Transverse colon (tissue), 4 donors: Measurements from ENCODE around the gene PSAP. TPM values are rescaled to one million over a fixed set of nuclear protein-coding genes. Genes with fewer than 3 reads are reported as not detected.

Experiments
- DNase-seq: peaks from one replicate; pipeline ENCODE4 v3.0.0-alpha.2; 2019
- H3K27ac ChIP-seq, 4 donors: fragments of 200-600 bp; sonication (generic); 2 replicates each; pipeline ENCODE4 v1.5.1; 2016 to 2018; ENCODE audit warnings: inconsistent platforms in 4 of 4
- H3K27me3 ChIP-seq: fragments of 200-600 bp; sonication (generic); 2 replicates; pipeline ENCODE4 v1.5.1; 2017; ENCODE audit warnings: inconsistent platforms
- H3K36me3 ChIP-seq, 4 donors: fragments of 200-600 bp; sonication (generic); 2 replicates each; pipeline ENCODE4 v1.5.1; 2017 to 2019; ENCODE audit warnings: inconsistent platforms in 4 of 4
- H3K4me1 ChIP-seq, 4 donors: fragments of 200-600 bp; sonication (generic); 2 replicates each; pipeline ENCODE4 v1.5.1; 2017 to 2020; ENCODE audit warnings: inconsistent platforms in 4 of 4
- H3K4me3 ChIP-seq, 4 donors: fragments of 200-600 bp; sonication (generic); 1 replicate in 1 of 4; 2 replicates in 3 of 4; pipeline versions ENCODE4 v1.5.1 to v1.6.1; 2017 to 2019; ENCODE audit warnings: inconsistent platforms in 4 of 4
- H3K9me3 ChIP-seq, 2 donors: fragments of 200-600 bp; sonication (generic); 2 replicates each; pipeline ENCODE4 v1.5.1; 2017 to 2019; ENCODE audit warnings: inconsistent platforms in 2 of 2
- CTCF ChIP-seq, 5 experiments: fragments of 200-600 bp in 3 of 5; fragments of 450-650 bp in 2 of 5; sonication (generic) in 3 of 5; IDR thresholded peaks; 1 replicate in 2 of 5; 2 replicates in 3 of 5; pipeline ENCODE4 v1.5.1; 2016 to 2017; ENCODE audit warnings: antibody characterized with exemption in 5 of 5, inconsistent platforms in 3 of 5, mild to moderate bottlenecking in 2 of 5, moderate library complexity in 1 of 5
- EP300 ChIP-seq: sonication (generic); formaldehyde crosslinking; IDR thresholded peaks from one replicate; pipeline ENCODE4 v1.6.1; 2017; ENCODE audit warnings: antibody characterized with exemption, low read depth
- POLR2A ChIP-seq: fragments of 450-650 bp; IDR thresholded peaks from one replicate; pipeline ENCODE4 v1.6.1; 2016; ENCODE audit warnings: antibody characterized with exemption, mild to moderate bottlenecking, moderate library complexity
- POLR2AphosphoS5 ChIP-seq, 3 donors: sonication (generic); formaldehyde crosslinking; IDR thresholded peaks; one replicate each; pipeline ENCODE4 v1.6.1; 2016; ENCODE audit warnings: antibody characterized with exemption in 3 of 3
- WGBS, 2 donors: methylation state at CpG; one replicate each; pipeline ENCODE4 v1.1.5; 2018; ENCODE audit warnings: low coverage in 1 of 2; 5-methylcytosine and 5-hydroxymethylcytosine counted together
- in situ Hi-C, 4 donors: fragments of 200-750 bp; cut with MboI; loops; one replicate each; pipeline versions ENCODE4 v1.15.0 to v1.15.1; 2017; ENCODE audit warnings: low sequenced_read_pairs in 3 of 4, low pct_ligation_motif_present in 1 of 4, low pct_unique_long_range_greater_than_20kb in 1 of 4
- intact Hi-C: fragments of 100-400 bp; cut with DNase I; formaldehyde crosslinking; loops from one replicate; pipeline ENCODE4 v1.15.1; 2023; ENCODE audit warnings: low total_unique reads
- total RNA-seq, 4 donors: library from RNA; depleted of rRNA; stranded (reverse); fragments of >200 nt; gene quantifications; one replicate each; pipeline ENCODE4 v1.1.0, GENCODE V29; 2016

PSAP gene
- total RNA-seq, 4 donors from 2014 or later = 383 to 667 (median 478) TPM

GRCh38 chr10:71828702-71829101, 22.3 kb downstream of the PSAP start:
- TF ChIP-seq EP300 (no peak), POLR2AphosphoS5 (IDR thresholded peaks at IDR 0.05) (no peak), POLR2A (no peak), CTCF (IDR thresholded peaks at IDR 0.05) (no peak)
- DNase-seq = no peak

GRCh38 chr10:71827852-71828251, 23.2 kb downstream of the PSAP start:
- H3K27ac ChIP-seq = no peak overlapping the region
- intact Hi-C loops = loop anchor here (5.0 kb wide), 1 partner anchor 1064 kb away; the partner anchor contains the start of gene OIT3
- DNase-seq = no peak
- 76 to 100% methylated on average over 1 to 6 of the region's 6 CpGs for WGBS, 2 donors
- no peaks in the 10 kb centered on the region for H3K27me3 ChIP-seq
- TF ChIP-seq POLR2AphosphoS5 (IDR thresholded peaks at IDR 0.05) = no peak
- TF ChIP-seq EP300 = no peak
- no peak for TF ChIP-seq CTCF (IDR thresholded peaks at IDR 0.05)
- TF ChIP-seq POLR2A = no peak
- no peaks in the 10 kb centered on the region for H3K9me3 ChIP-seq
- H3K4me3 ChIP-seq = no peak overlapping the region
- H3K4me1 ChIP-seq = peaks cover 0 to 5% (median 0%) of the 10 kb centered on the region in 4 donors
- in situ Hi-C loops = no loop called here
- H3K36me3 ChIP-seq = peaks cover 0 to 82% (median 39%) of the 10 kb centered on the region in 4 donors

More at GRCh38 chr10:71828702-71829101, 22.3 kb downstream of the PSAP start:
- WGBS, 2 donors = 74 to 94% methylated on average over 3 to 7 of the region's 7 CpGs
- no peaks in the 10 kb centered on the region for H3K9me3 ChIP-seq
- H3K36me3 ChIP-seq = peaks cover 0 to 76% (median 37%) of the 10 kb centered on the region in 4 donors
- in situ Hi-C loops (no loop called here), intact Hi-C loops (loop anchor here (5.0 kb wide), 1 partner anchor 1064 kb away; the partner anchor contains the start of gene OIT3)
- H3K27ac ChIP-seq = no peak overlapping the region
- H3K4me3 ChIP-seq = no peak overlapping the region
- H3K27me3 ChIP-seq = no peaks in the 10 kb centered on the region
- H3K4me1 ChIP-seq = peaks cover 0 to 12% (median 0%) of the 10 kb centered on the region in 4 donors

- peaks cover 0 to 90% (median 37%) of the 10 kb centered on the region in 4 donors for H3K36me3 ChIP-seq
- WGBS, 2 donors = 80 to 84% methylated on average over 1 to 11 of the region's 11 CpGs
Measured at GRCh38 chr10:71825217-71825616, 25.8 kb downstream of the PSAP start.

GRCh38 chr10:71824333-71824732, 26.7 kb downstream of the PSAP start:
- 88 to 100% methylated on average over 3 of the region's 3 CpGs for WGBS, 2 donors
- in situ Hi-C loops = loop anchor here (25.0 kb wide), 3 partner anchors 112 to 512 kb away; partner anchors contain the start of genes CDH23 (in 3 of the 4), C10orf105 (in 1 of the 4) and SLC29A3 (in 1 of the 4)

More at GRCh38 chr10:71825217-71825616, 25.8 kb downstream of the PSAP start:
- Histone ChIP-seq H3K9me3 (no peaks in the 10 kb centered on the region), H3K27me3 (no peaks in the 10 kb centered on the region), H3K27ac (no peak overlapping the region), H3K4me1 (no peaks in the 10 kb centered on the region), H3K4me3 (no peak overlapping the region)
- no peak for DNase-seq
- in situ Hi-C loops (no loop called here), intact Hi-C loops (loop anchor here (5.0 kb wide), 1 partner anchor 1067 kb away; the partner anchor contains the start of gene OIT3)
- TF ChIP-seq POLR2A (no peak), POLR2AphosphoS5 (IDR thresholded peaks at IDR 0.05) (no peak), CTCF (IDR thresholded peaks at IDR 0.05) (no peak), EP300 (no peak)

More at GRCh38 chr10:71824333-71824732, 26.7 kb downstream of the PSAP start:
- no peak for DNase-seq
- H3K9me3 ChIP-seq = no peaks in the 10 kb centered on the region
- TF ChIP-seq POLR2AphosphoS5 (IDR thresholded peaks at IDR 0.05) (no peak), POLR2A (no peak), EP300 (no peak), CTCF (IDR thresholded peaks at IDR 0.05) (no peak)
- H3K27me3 ChIP-seq = no peaks in the 10 kb centered on the region
- no peak overlapping the region for H3K4me3 ChIP-seq
- H3K27ac ChIP-seq = no peak overlapping the region
- intact Hi-C loops = no loop called here
- H3K36me3 ChIP-seq = peaks cover 0 to 90% (median 39%) of the 10 kb centered on the region in 4 donors
- H3K4me1 ChIP-seq = no peaks in the 10 kb centered on the region
